GM18870 (cell line): ENCODE data around the gene NOTO.

ENCODE experiments used
- ATAC-seq: cut with Tn5 transposase; IDR thresholded peaks from one replicate; pipeline ENCODE4 v1.9.1; 2021; ENCODE audit warnings: moderate library complexity; ENCODE audit not compliant: unreplicated experiment

NOTO gene

GRCh38 chr2:73255907-73256617 is 53.7 kb downstream of the NOTO start:
- ATAC-seq: no peak

GRCh38 chr2:73256618-73256922 is 54.2 kb downstream of the NOTO start:
- ATAC-seq: no peak

GRCh38 chr2:73257021-73257420 is 54.6 kb downstream of the NOTO start:
- no peak for ATAC-seq

DNA sequence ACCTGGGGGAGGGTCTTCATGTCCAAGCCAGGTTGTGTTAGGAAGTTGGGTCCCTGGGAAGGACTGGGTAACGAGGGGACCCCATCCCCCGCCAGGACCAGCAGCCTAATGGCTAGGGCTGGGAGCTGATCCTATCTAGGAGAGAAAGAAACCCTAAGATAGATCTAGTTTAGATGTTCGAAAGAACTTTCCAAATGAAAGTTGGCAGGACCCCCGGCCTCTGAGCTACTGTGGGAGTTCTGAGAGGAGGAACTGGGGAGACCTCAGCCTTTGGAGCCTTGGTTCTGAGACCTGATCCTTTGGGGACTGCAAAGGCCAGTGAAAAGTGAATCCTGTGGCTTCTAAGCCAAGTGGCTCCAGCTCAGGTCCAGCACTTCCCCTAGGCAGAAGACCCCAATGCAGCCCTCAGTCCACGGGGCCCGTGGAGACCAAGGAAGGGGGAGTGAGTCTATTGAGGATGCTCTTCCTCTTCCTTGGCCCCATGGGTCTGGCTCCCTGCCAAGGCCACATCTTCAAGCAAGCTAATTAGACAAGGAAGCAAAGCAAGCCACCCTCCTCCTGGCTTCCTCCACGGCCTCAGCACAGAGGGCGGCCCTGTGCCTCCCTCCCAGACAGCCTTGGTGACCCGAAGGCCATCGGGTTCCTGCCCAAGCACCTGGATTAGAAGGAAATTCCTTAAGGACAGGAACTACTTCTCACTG is 55.2 kb downstream of the NOTO start:
- ATAC-seq: no peak

DNA sequence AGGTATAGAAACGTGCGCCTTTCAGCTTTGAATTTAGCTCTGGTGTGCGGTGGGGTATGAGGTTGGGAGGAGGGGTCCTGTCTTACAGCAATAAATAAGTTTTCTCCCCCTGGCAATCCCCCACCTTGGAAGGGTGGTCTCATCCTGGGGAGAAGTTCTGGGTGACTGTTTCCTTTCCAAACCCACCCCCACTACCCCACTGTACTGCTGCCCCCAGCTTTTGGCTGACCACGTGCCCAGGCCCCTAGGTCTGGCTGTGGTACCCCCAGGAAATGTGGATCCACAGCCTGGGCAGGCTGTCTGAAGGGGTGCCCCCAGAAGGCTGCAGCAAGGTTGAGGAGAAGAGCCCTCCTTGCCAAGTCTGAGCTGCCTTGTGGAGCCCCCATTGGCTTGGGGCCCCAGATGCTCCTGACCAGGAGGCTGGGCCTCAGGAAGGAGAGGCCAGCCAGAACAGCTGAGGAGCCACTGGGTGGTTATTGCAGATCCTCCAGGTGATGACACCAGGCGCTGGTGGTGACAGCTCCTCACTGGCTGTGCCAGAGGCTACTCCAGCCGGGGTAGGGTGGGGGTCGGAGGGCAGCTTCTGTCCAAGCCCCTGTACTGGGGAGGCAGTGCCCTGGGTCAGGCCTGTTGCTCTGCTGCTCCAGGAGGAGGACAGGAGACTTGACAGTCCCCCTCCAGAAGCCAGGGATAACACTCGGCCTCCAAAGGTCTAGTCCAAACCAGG is 56.0 kb downstream of the NOTO start:
- ATAC-seq: no peak

DNA sequence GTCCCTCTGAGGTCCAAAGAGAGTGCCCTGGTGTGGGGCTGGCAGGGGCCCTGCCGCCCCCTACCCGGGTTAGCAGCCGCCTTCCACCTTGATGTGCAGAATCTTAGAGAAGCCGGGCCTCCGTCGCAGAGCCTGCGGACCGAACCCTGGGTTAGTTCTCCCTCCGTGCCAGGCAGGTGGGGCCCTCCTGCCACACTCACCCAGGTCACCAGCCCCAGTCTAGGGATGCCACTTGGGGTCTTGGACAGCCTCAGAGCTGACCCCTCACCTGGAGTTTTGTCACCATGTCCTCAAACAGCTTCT is 56.5 kb downstream of the NOTO start:
- no peak for ATAC-seq

DNA sequence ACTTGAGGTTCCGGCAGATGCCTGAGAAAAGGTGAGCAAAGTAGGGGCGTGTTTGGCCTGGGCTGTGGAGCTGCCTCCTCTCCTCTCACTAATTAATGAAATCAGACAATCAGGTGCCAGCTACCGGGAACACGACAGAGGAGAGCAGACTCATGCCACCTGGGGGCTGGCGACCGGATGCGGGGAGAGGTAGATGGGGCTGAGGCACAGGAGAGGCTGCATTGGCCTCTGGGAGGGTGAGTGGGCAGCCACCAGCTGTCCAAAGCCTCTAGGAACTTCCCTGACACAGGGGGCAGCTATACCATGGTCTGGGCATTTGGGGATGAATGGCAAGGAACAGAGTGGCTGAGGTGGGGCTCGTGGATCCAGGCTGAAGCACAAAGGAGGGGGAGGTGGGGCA is 56.9 kb downstream of the NOTO start:
- ATAC-seq: no peak

DNA sequence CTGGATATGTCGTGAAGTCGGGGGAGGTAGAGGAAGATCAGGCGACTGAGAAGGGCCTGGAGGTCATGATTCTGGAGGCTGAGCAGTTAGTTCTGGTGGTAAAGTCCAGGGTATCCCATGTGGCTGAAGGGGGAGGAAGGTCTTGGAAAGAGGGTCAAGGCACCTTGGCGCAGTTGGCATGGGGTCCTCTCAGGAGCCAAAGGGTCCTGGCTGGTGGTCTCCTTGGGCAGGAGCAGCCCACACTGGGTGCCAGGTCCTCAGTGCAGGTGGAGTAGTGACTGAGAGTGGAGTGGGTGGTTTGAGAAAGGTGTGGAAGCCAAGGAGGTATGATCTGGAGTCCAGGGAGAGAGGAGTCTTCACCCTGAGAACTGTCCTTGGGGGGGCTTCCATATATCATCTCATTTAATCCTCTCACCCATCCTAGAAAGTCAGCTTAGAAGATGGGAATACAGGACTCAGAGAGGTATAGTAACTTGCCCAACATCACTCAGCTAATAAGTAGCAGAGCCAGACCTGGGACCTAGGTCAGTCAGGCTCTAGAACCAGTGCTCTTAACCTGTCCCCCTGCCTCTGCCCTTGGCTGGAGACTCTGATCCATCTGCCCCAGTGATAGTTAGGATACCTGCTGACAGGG is 57.4 kb downstream of the NOTO start:
- no peak for ATAC-seq

DNA sequence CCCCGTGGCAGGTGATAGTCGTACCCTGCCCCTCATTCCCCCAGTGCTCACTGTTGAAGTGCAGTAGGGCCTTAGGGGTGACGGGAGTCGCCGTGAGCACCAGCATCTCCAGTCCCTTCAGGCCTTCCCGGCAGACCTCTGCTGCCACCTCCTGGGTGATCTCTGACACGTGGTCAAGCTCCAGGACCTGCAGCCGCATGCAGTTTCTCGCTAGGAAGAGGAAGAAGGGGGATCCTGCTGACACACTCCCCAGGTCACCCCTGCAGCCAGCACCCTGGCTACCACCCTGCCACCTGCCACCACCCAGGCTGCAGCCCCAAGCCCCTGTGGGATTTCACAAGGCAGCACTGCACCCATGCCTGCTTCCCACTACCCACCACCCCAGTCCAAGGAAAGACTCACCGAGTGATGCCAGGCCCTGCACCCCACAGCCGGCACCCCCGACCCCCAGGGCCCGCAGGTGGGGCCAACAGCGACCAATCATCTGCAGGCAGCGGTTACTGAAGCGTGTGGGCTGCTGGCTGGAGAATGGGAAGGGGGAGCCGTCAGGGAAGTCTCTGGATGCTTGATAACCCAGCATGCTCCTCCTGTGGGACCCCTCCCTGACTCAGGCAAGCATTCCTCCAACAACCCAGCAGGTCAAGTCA is 58.1 kb downstream of the NOTO start:
- ATAC-seq: no peak
